Tibial nerve (tissue), 4 donors: Measurements from ENCODE around the gene UGT1A4. TPM values are rescaled to one million over a fixed set of nuclear protein-coding genes. Genes with fewer than 3 reads are reported as not detected.

Experiments
- DNase-seq, 2 donors: peaks; one replicate each; pipeline ENCODE4 v3.0.0-alpha.2; 2019; ENCODE audit warnings: low spot score in 2 of 2
- H3K27ac ChIP-seq, 4 donors: fragments of 200-600 bp; sonication (generic) in 3 of 4; one replicate each; pipeline ENCODE4 v1.5.1; 2017 to 2019; ENCODE audit warnings: mild to moderate bottlenecking in 1 of 4
- H3K27me3 ChIP-seq, 2 donors: fragments of 200-600 bp; sonication (generic) in 1 of 2; one replicate each; pipeline versions ENCODE4 v1.5.1 to v1.6.0; 2017 to 2019
- H3K36me3 ChIP-seq, 3 donors: fragments of 200-600 bp; sonication (generic); one replicate each; pipeline ENCODE4 v1.5.1; 2018 to 2019
- H3K4me1 ChIP-seq, 4 donors: fragments of 200-600 bp; sonication (generic) in 3 of 4; one replicate each; pipeline ENCODE4 v1.5.1; 2017 to 2019
- H3K4me3 ChIP-seq, 4 donors: fragments of 200-600 bp; sonication (generic) in 3 of 4; one replicate each; pipeline ENCODE4 v1.5.1; 2017 to 2019; ENCODE audit warnings: mild to moderate bottlenecking in 1 of 4, moderate library complexity in 1 of 4
- H3K9me3 ChIP-seq, 4 donors: fragments of 200-600 bp; sonication (generic) in 3 of 4; one replicate each; pipeline ENCODE4 v1.5.1; 2017 to 2019
- CTCF ChIP-seq, 5 experiments: fragments of 200-600 bp in 3 of 5; fragments of 450-650 bp in 2 of 5; sonication (generic) in 3 of 5; IDR thresholded peaks; one replicate each; pipeline ENCODE4 v1.5.1; 2016 to 2019; ENCODE audit warnings: antibody characterized with exemption in 5 of 5, mild to moderate bottlenecking in 3 of 5, moderate library complexity in 2 of 5
- EP300 ChIP-seq, 2 donors: sonication (generic); formaldehyde crosslinking; IDR thresholded peaks; one replicate each; pipeline ENCODE4 v1.6.1; 2017; ENCODE audit warnings: antibody characterized with exemption in 2 of 2, mild to moderate bottlenecking in 1 of 2
- POLR2A ChIP-seq, 2 donors: fragments of 450-650 bp; IDR thresholded peaks; one replicate each; pipeline ENCODE4 v1.6.1; 2017; ENCODE audit warnings: antibody characterized with exemption in 2 of 2, mild to moderate bottlenecking in 2 of 2, moderate library complexity in 2 of 2
- WGBS, 2 donors: methylation state at CpG; one replicate each; pipeline ENCODE4 v1.1.5; 2018; 5-methylcytosine and 5-hydroxymethylcytosine counted together
- total RNA-seq, 4 donors: library from RNA; depleted of rRNA; stranded (reverse); fragments of >200 nt; gene quantifications; one replicate each; pipeline ENCODE4 v1.1.0, GENCODE V29; 2016

Gene UGT1A4
- total RNA-seq, 4 donors from 2014 or later = not detected

GRCh38 chr2:233807215-233807865 is 88.8 kb downstream of the UGT1A4 start:
- no peak overlapping the region for H3K27ac ChIP-seq
- H3K27me3 ChIP-seq = no peaks in the 10 kb centered on the region
- 61 to 78% methylated on average over 11 to 12 of the region's 12 CpGs for WGBS, 2 donors
- H3K9me3 ChIP-seq = no peaks in the 10 kb centered on the region
- no peak overlapping the region for H3K4me3 ChIP-seq
- no peaks in the 10 kb centered on the region for H3K4me1 ChIP-seq
- TF ChIP-seq EP300 (IDR thresholded peaks at IDR 0.05) (no peak), POLR2A (IDR thresholded peaks at IDR 0.05) (no peak), CTCF (IDR thresholded peaks at IDR 0.05) (no peak)
- no peaks in the 10 kb centered on the region for H3K36me3 ChIP-seq
- no peak for DNase-seq

- Histone ChIP-seq H3K9me3 (no peaks in the 10 kb centered on the region), H3K4me3 (no peak overlapping the region), H3K36me3 (no peaks in the 10 kb centered on the region), H3K27me3 (no peaks in the 10 kb centered on the region), H3K27ac (no peak overlapping the region), H3K4me1 (no peaks in the 10 kb centered on the region)
- TF ChIP-seq CTCF (IDR thresholded peaks at IDR 0.05) (no peak), POLR2A (IDR thresholded peaks at IDR 0.05) (no peak), EP300 (IDR thresholded peaks at IDR 0.05) (no peak)
- no peak for DNase-seq
- WGBS, 2 donors = 74 to 78% methylated on average over 10 of the region's 10 CpGs
Observed at GRCh38 chr2:233807966-233808935, 89.7 kb downstream of the UGT1A4 start.

- WGBS, 2 donors = 88 to 90% methylated on average over 6 of the region's 6 CpGs
- Histone ChIP-seq H3K9me3 (no peaks in the 10 kb centered on the region), H3K4me1 (no peaks in the 10 kb centered on the region), H3K4me3 (no peak overlapping the region), H3K27ac (no peak overlapping the region), H3K27me3 (no peaks in the 10 kb centered on the region), H3K36me3 (no peaks in the 10 kb centered on the region)
- no peak for TF ChIP-seq CTCF (IDR thresholded peaks at IDR 0.05)
- TF ChIP-seq EP300 (IDR thresholded peaks at IDR 0.05) = no peak
- no peak for TF ChIP-seq POLR2A (IDR thresholded peaks at IDR 0.05)
- DNase-seq = no peak
Observed at GRCh38 chr2:233810385-233810784, 91.8 kb downstream of the UGT1A4 start.

GRCh38 chr2:233811087-233811486 is 92.6 kb downstream of the UGT1A4 start:
- 63 to 78% methylated on average over 4 of the region's 4 CpGs for WGBS, 2 donors
- Histone ChIP-seq H3K27me3 (no peaks in the 10 kb centered on the region), H3K36me3 (no peaks in the 10 kb centered on the region), H3K4me1 (no peaks in the 10 kb centered on the region), H3K9me3 (no peaks in the 10 kb centered on the region), H3K4me3 (no peak overlapping the region), H3K27ac (no peak overlapping the region)
- DNase-seq = no peak
- TF ChIP-seq CTCF (IDR thresholded peaks at IDR 0.05) (no peak), POLR2A (IDR thresholded peaks at IDR 0.05) (no peak), EP300 (IDR thresholded peaks at IDR 0.05) (no peak)

- no peaks in the 10 kb centered on the region for H3K36me3 ChIP-seq
- no peak overlapping the region for H3K4me3 ChIP-seq
- H3K27ac ChIP-seq = no peak overlapping the region
- no peaks in the 10 kb centered on the region for H3K9me3 ChIP-seq
- 87 to 90% methylated on average over 7 to 8 of the region's 8 CpGs for WGBS, 2 donors
- H3K4me1 ChIP-seq = no peaks in the 10 kb centered on the region
- TF ChIP-seq EP300 (IDR thresholded peaks at IDR 0.05) (no peak), POLR2A (IDR thresholded peaks at IDR 0.05) (no peak), CTCF (IDR thresholded peaks at IDR 0.05) (no peak)
- H3K27me3 ChIP-seq = no peaks in the 10 kb centered on the region
- no peak for DNase-seq
Observed at GRCh38 chr2:233811732-233812131, 93.2 kb downstream of the UGT1A4 start.
